SK-N-SH (cell line): Measurements from ENCODE around the gene TRIML1. TPM values are rescaled to one million over a fixed set of nuclear protein-coding genes. Genes with fewer than 3 reads are reported as not detected.

Experiments used
- CTCF ChIA-PET: fragments of 300-600, 350-600 bp; formaldehyde crosslinking; extraction: SDS; loops from one replicate; lab custom pipeline; 2021; lab: Yijun Ruan, JAX
- POLR2A ChIA-PET: fragments of 350-600 bp; sonication (Branson Sonifier 250); formaldehyde crosslinking; extraction: SDS; loops from one replicate; lab custom pipeline; 2020; ENCODE audit warnings: antibody characterized with exemption, inconsistent platforms; lab: Yijun Ruan, JAX
- DNase-seq: peaks from one replicate; pipeline ENCODE4 v3.0.0; 2012
- H2AFZ ChIP-seq: fragments of 200-600 bp; sonication (generic); 2 replicates; pipeline ENCODE4 v1.8.1; 2016; ENCODE audit warnings: antibody characterized with exemption, mild to moderate bottlenecking, low read depth
- H3F3A ChIP-seq: fragments of 200-600 bp; sonication (generic); replicated peaks from 2 replicates; pipeline ENCODE3; 2016; ENCODE audit warnings: antibody characterized with exemption, mild to moderate bottlenecking; ENCODE audit not compliant: insufficient read depth
- H3K27ac ChIP-seq, 2 experiments: fragments of 200-500 bp in 1 of 2; fragments of 200-600 bp in 1 of 2; sonication (Bioruptor generic) in 1 of 2; sonication (generic), shearing (Covaris generic) in 1 of 2; 2 replicates each; pipeline versions ENCODE4 v1.5.1 to v1.6.1; 2014 to 2016; ENCODE audit warnings: low read depth in 2 of 2, inconsistent platforms in 1 of 2, low read length in 1 of 2, mild to moderate bottlenecking in 1 of 2, mixed read lengths in 1 of 2
- H3K27me3 ChIP-seq: fragments of 200-600 bp; sonication (generic), shearing (Covaris generic); 2 replicates; pipeline ENCODE4 v1.6.1; 2016; ENCODE audit warnings: mixed run types; ENCODE audit not compliant: insufficient read depth
- H3K36me3 ChIP-seq, 2 experiments: fragments of 200-500 bp in 1 of 2; fragments of 200-600 bp in 1 of 2; sonication (Bioruptor generic) in 1 of 2; sonication (generic) in 1 of 2; replicated peaks in 1 of 2; 2 replicates each; pipeline versions ENCODE3 to v1.5.1; 2014 to 2016; ENCODE audit warnings: low read length in 1 of 2, mild to moderate bottlenecking in 1 of 2; ENCODE audit not compliant: insufficient read depth in 2 of 2, control insufficient read depth in 1 of 2
- H3K4me1 ChIP-seq, 2 experiments: fragments of 200-500 bp in 1 of 2; fragments of 200-600 bp in 1 of 2; sonication (Bioruptor generic) in 1 of 2; sonication (generic), shearing (Covaris generic) in 1 of 2; 2 replicates each; pipeline versions ENCODE4 v1.5.1 to v1.6.1; 2014 to 2016; ENCODE audit warnings: low read depth in 1 of 2, low read length in 1 of 2, mixed run types in 1 of 2; ENCODE audit not compliant: insufficient read depth in 2 of 2, control insufficient read depth in 1 of 2
- H3K4me2 ChIP-seq: fragments of 200-600 bp; sonication (generic), shearing (Covaris generic); 2 replicates; pipeline ENCODE4 v1.6.1; 2017; ENCODE audit warnings: mixed run types
- H3K4me3 ChIP-seq, 2 experiments: fragments of 200-500 bp in 1 of 2; fragments of 200-600 bp in 1 of 2; sonication (Bioruptor generic) in 1 of 2; sonication (generic), shearing (Covaris generic) in 1 of 2; 2 replicates each; pipeline versions ENCODE4 v1.5.1 to v1.8.1; 2014 to 2016; ENCODE audit warnings: low read depth in 2 of 2, inconsistent platforms in 1 of 2, low read length in 1 of 2, mild to moderate bottlenecking in 1 of 2, mixed read lengths in 1 of 2, moderate library complexity in 1 of 2
- H3K79me2 ChIP-seq: fragments of 200-600 bp; sonication (generic); 2 replicates; pipeline ENCODE4 v1.8.1; 2017; ENCODE audit warnings: mild to moderate bottlenecking; ENCODE audit not compliant: insufficient read depth
- H3K9ac ChIP-seq: fragments of 200-600 bp; sonication (generic); 2 replicates; pipeline ENCODE4 v1.6.1; 2017; ENCODE audit warnings: mixed run types
- H3K9me2 ChIP-seq: fragments of 200-600 bp; sonication (generic); 2 replicates; pipeline ENCODE4 v1.6.1; 2017; ENCODE audit warnings: mixed run types
- H3K9me3 ChIP-seq: fragments of 200-600 bp; sonication (generic); 2 replicates; pipeline ENCODE4 v1.6.1; 2017; ENCODE audit warnings: mixed run types, mild to moderate bottlenecking, moderate library complexity
- H4K20me1 ChIP-seq: fragments of 200-600 bp; sonication (generic); 2 replicates; pipeline ENCODE4 v1.6.1; 2017; ENCODE audit warnings: mild to moderate bottlenecking, mixed run types; ENCODE audit not compliant: insufficient read depth
- JUND ChIP-seq: IDR thresholded peaks from 2 replicates; pipeline ENCODE4 v1.4.0; 2012
- MEF2A ChIP-seq: IDR thresholded peaks from 2 replicates; pipeline ENCODE4 v1.4.0; 2012; ENCODE audit warnings: low read depth, borderline replicate concordance
- POLR2AphosphoS5 ChIP-seq: IDR thresholded peaks from 2 replicates; pipeline ENCODE4 v1.6.1; 2012; ENCODE audit warnings: low read depth, low read length
- SIN3A ChIP-seq: IDR thresholded peaks from 2 replicates; pipeline ENCODE4 v1.6.1; 2012; ENCODE audit warnings: low read depth, mild to moderate bottlenecking, low read length, moderate library complexity, borderline replicate concordance
- TCF12 ChIP-seq: IDR thresholded peaks from 2 replicates; pipeline ENCODE4 v1.4.0; 2012
- TEAD4 ChIP-seq: IDR thresholded peaks from 2 replicates; pipeline ENCODE4 v1.4.0; 2012; ENCODE audit warnings: mild to moderate bottlenecking, borderline replicate concordance; ENCODE audit not compliant: insufficient read depth
- WGBS: methylation state at CpG from one replicate; pipeline ENCODE4 v1.1.6; 2017; ENCODE audit warnings: low lambda C conversion rate; 5-methylcytosine and 5-hydroxymethylcytosine counted together
- polyA plus RNA-seq, 3 experiments: library from polyadenylated mRNA; depleted of rRNA; stranded (reverse); fragments of >200 nt; gene quantifications; 2 replicates each; pipeline ENCODE4 v1.2.3, GENCODE V29; 2012
- TF ChIP-seq, protein P1 (sequence below): fragments of 200-600 bp; sonication (generic); IDR thresholded peaks from 2 replicates; pipeline ENCODE4 v1.6.1; 2017; ENCODE audit warnings: antibody characterized with exemption, mild to moderate bottlenecking, moderate library complexity
- TF ChIP-seq, protein P2 (sequence below): IDR thresholded peaks from 2 replicates; pipeline ENCODE4 v1.4.0; 2012; ENCODE audit warnings: low read depth
- TF ChIP-seq, protein P3 (sequence below): IDR thresholded peaks from 2 replicates; pipeline ENCODE4 v1.4.0; 2012; ENCODE audit warnings: low read depth, borderline replicate concordance
- TF ChIP-seq, protein P4 (sequence below): IDR thresholded peaks from 2 replicates; pipeline ENCODE4 v1.4.0; 2012; ENCODE audit warnings: low read depth, borderline replicate concordance
- TF ChIP-seq, protein P5 (sequence below): IDR thresholded peaks from 2 replicates; pipeline ENCODE4; 2012

TRIML1 gene
- polyA plus RNA-seq, 1 of the 3 experiments (the other 2 are of a cell fraction) = not detected

DNA sequence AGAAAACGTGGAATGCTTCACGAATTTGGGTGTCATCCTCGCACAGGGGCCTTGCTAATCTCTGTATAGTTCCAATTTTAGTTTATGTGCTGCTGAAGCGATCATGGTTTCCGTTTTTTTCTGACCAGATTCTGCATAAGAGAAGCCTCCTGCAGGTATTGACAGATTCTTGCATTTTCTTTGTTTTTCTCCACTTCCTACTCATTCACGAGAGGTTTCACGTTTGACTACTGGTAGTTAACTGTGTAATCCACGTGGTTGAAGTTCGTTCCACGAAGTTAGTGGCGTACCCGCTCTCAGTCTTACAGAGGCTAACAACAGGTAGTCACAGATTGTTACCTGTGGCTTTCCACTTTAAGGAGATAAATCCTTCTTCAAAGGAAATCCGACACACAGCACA, 17.7 kb upstream of the TRIML1 start (continued):
- TF ChIP-seq TEAD4 (no peak), TCF12 (no peak)
- TF ChIP-seq, protein P1, sequence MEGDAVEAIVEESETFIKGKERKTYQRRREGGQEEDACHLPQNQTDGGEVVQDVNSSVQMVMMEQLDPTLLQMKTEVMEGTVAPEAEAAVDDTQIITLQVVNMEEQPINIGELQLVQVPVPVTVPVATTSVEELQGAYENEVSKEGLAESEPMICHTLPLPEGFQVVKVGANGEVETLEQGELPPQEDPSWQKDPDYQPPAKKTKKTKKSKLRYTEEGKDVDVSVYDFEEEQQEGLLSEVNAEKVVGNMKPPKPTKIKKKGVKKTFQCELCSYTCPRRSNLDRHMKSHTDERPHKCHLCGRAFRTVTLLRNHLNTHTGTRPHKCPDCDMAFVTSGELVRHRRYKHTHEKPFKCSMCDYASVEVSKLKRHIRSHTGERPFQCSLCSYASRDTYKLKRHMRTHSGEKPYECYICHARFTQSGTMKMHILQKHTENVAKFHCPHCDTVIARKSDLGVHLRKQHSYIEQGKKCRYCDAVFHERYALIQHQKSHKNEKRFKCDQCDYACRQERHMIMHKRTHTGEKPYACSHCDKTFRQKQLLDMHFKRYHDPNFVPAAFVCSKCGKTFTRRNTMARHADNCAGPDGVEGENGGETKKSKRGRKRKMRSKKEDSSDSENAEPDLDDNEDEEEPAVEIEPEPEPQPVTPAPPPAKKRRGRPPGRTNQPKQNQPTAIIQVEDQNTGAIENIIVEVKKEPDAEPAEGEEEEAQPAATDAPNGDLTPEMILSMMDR = no peak
- TF ChIP-seq, protein P2, sequence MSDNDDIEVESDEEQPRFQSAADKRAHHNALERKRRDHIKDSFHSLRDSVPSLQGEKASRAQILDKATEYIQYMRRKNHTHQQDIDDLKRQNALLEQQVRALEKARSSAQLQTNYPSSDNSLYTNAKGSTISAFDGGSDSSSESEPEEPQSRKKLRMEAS = no peak

DNA sequence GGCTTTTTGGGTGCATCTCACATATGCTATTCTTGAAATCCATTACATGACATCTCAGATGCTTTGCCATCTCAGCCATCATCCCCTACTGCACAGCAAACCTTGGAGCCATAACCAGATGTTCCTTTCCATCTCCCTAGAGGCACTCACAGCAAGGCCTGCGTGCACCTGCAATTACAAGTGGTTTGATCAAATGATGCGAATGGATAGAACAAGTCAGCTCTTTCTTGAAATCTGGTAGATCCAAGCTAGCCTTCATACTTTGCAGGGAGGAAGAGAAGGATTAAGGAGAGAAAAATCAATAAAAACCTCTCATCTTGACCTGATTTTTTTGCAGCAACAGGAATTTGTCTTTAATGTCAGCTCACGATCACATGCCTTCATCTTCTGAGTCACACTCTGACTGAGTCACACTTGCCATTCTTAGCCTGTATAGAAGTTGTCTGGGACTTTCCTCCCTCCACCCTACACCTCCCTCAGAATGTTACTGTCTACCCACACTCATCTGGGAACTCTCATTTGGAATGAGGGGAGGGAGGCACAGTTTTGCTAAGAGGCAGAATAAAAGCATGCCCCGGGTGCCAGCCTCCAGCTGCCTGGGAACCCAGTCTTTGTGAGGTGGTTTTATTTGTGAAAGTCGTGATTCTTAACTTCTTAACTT, 11.9 kb upstream of the TRIML1 start:
- TF ChIP-seq TCF12 = 0 out of 2 replicates have a peak, but pooled peaks have one; percentile 8
- TF ChIP-seq SIN3A = no peak
- TF ChIP-seq, protein P3, sequence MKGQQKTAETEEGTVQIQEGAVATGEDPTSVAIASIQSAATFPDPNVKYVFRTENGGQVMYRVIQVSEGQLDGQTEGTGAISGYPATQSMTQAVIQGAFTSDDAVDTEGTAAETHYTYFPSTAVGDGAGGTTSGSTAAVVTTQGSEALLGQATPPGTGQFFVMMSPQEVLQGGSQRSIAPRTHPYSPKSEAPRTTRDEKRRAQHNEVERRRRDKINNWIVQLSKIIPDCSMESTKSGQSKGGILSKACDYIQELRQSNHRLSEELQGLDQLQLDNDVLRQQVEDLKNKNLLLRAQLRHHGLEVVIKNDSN = peak; percentile 16; the same call in 1 of the 2 replicates
- TF ChIP-seq, protein P4, sequence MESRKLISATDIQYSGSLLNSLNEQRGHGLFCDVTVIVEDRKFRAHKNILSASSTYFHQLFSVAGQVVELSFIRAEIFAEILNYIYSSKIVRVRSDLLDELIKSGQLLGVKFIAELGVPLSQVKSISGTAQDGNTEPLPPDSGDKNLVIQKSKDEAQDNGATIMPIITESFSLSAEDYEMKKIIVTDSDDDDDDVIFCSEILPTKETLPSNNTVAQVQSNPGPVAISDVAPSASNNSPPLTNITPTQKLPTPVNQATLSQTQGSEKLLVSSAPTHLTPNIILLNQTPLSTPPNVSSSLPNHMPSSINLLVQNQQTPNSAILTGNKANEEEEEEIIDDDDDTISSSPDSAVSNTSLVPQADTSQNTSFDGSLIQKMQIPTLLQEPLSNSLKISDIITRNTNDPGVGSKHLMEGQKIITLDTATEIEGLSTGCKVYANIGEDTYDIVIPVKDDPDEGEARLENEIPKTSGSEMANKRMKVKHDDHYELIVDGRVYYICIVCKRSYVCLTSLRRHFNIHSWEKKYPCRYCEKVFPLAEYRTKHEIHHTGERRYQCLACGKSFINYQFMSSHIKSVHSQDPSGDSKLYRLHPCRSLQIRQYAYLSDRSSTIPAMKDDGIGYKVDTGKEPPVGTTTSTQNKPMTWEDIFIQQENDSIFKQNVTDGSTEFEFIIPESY = no peak
- TF ChIP-seq JUND = peak; percentile 31; the same call in 1 of the 2 replicates
- TF ChIP-seq, protein P5, sequence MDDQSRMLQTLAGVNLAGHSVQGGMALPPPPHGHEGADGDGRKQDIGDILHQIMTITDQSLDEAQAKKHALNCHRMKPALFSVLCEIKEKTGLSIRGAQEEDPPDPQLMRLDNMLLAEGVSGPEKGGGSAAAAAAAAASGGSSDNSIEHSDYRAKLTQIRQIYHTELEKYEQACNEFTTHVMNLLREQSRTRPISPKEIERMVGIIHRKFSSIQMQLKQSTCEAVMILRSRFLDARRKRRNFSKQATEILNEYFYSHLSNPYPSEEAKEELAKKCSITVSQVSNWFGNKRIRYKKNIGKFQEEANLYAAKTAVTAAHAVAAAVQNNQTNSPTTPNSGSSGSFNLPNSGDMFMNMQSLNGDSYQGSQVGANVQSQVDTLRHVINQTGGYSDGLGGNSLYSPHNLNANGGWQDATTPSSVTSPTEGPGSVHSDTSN = peak; percentile 31; the same call in 1 of the 2 replicates
- TF ChIP-seq POLR2AphosphoS5 = no peak
- 0 out of 2 replicates have a peak, but pooled peaks have one; percentile 14 for TF ChIP-seq MEF2A
- Histone ChIP-seq H3F3A (no peaks in the 10 kb centered on the region), H2AFZ (no peak overlapping the region), H3K4me3 (no peak overlapping the region), H3K9ac (no peak overlapping the region), H4K20me1 (no peaks in the 10 kb centered on the region), H3K4me2 (no peak overlapping the region), H3K27ac (peak overlapping the region in 1 of 2 experiments; percentile 38; a peak in 1 of 4 replicates), H3K27me3 (no peaks in the 10 kb centered on the region), H3K36me3 (no peaks in the 10 kb centered on the region), H3K9me2 (no peaks in the 10 kb centered on the region), H3K4me1 (no peaks in the 10 kb centered on the region), H3K79me2 (no peaks in the 10 kb centered on the region), H3K9me3 (no peaks in the 10 kb centered on the region)
- WGBS = 16% methylated on average over 5 of the region's 5 CpGs
- POLR2A ChIA-PET = no interaction called here
- CTCF ChIA-PET = no interaction called here
- DNase-seq = no peak
